ENCODE results near the gene MRPL30.
A peak's percentile ranks its signal among the peaks of the same experiment; 100 is the strongest.
"Not testable (repeated sequence)": the region's sequence is repeated elsewhere in the genome, so short reads cannot be mapped to it uniquely, and the experiment has no call there.

MRPL30 gene

GRCh38 chr2:99180755-99181623, at the start of gene MRPL30, which contains the start of gene MITD1:
Gene MRPL30, plus strand, starts transcription at chr2:99181184. Its CDS starts 5,020 bp downstream, at chr2:99186204.
Gene MITD1, minus strand, starts transcription at chr2:99181058. Its CDS starts 77 bp downstream, at chr2:99180981.
- DNase-seq, result peak; percentile 92 to 96

- not testable (repeated sequence) for DNase-seq
Observed at GRCh38 chr2:99135044-99135556, 45.9 kb upstream of the MRPL30 start.

GRCh38 chr2:99139003-99139402, 42.0 kb upstream of the MRPL30 start:
- no peak for DNase-seq

GRCh38 chr2:99140056-99140859, 40.7 kb upstream of the MRPL30 start:
- no peak for DNase-seq

GRCh38 chr2:99140860-99141109, 40.2 kb upstream of the MRPL30 start:
- peak in 1 of 2 experiments; percentile 58 for DNase-seq

- DNase-seq, result peak; percentile 97 to 98
Observed at GRCh38 chr2:99141110-99142108, 39.6 kb upstream of the MRPL30 start, which contains the start of gene C2orf15. Gene C2orf15, plus strand, starts transcription at chr2:99141707. Its CDS starts 8,852 bp downstream, at chr2:99150559.

- DNase-seq, result no peak
Observed at GRCh38 chr2:99150706-99151105, 30.3 kb upstream of the MRPL30 start.

GRCh38 chr2:99152199-99152895, 28.6 kb upstream of the MRPL30 start:
- DNase-seq, result no peak

- DNase-seq, result peak in 1 of 2 experiments; percentile 28
Observed at GRCh38 chr2:99153921-99154604, 26.9 kb upstream of the MRPL30 start.

GRCh38 chr2:99154643-99155536, 26.1 kb upstream of the MRPL30 start, which contains the start of the genes LIPT1 and TSGA10:
Gene LIPT1, plus strand, starts transcription at chr2:99154967. Its CDS starts 6,991 bp downstream, at chr2:99161958.
Gene TSGA10, minus strand, starts transcription at chr2:99154942. Its CDS starts 45,503 bp downstream, at chr2:99109439.
- DNase-seq, result peak; percentile 92 to 94

GRCh38 chr2:99156891-99157290, 24.1 kb upstream of the MRPL30 start:
- DNase-seq, result no peak

GRCh38 chr2:99158599-99158998, 22.4 kb upstream of the MRPL30 start:
- DNase-seq, result no peak

GRCh38 chr2:99159594-99159993, 21.4 kb upstream of the MRPL30 start:
- no peak for DNase-seq

GRCh38 chr2:99166218-99166617, 14.8 kb upstream of the MRPL30 start:
- DNase-seq, result no peak

- DNase-seq, result no peak
Observed at GRCh38 chr2:99169534-99169933, 11.4 kb upstream of the MRPL30 start.

- no peak for DNase-seq
Observed at GRCh38 chr2:99171377-99172140, 9.4 kb upstream of the MRPL30 start.

GRCh38 chr2:99181624-99182000, 628 bp downstream of the MRPL30 start:
- DNase-seq, result peak in 1 of 2 experiments; percentile 18

GRCh38 chr2:99183025-99183424, 2.0 kb downstream of the MRPL30 start:
- DNase-seq, result no peak

- DNase-seq, result no peak
Observed at GRCh38 chr2:99184811-99185210, 3.8 kb downstream of the MRPL30 start.

All from NCI-H2081 (cell line).